ENCODE measurements around the gene BMAL1. TPM values are rescaled to one million over a fixed set of nuclear protein-coding genes. Genes with fewer than 3 reads are reported as not detected.

The BMAL1 gene
- total and polyA plus RNA-seq, 10 donors = 6.5 to 58.4 (median 36.4) TPM

DNA sequence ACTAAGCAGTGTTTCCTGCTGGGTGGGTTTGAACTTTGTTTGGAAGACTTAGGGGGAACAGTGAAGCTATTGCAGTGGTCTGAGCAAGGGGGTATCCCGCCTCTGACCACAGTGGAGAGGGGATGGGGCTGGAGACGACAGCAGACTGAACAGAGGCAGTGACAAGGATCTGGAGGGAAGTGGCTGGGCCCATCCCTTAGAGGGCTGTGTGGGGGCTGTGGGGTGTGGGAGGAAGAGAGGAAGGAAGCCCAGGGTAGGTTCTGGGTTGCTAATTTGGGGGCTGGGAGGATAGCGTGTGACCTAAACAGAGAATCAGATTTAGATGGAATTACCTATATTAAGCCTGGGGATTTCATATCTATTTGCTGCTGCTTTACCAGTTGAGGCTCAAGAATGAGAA lies 70.7 kb downstream of the BMAL1 start:
- no peak for TF ChIP-seq POLR2AphosphoS5 (IDR thresholded peaks at IDR 0.05)
- TF ChIP-seq POLR2A (IDR thresholded peaks at IDR 0.05) = no peak
- TF ChIP-seq, protein P1, sequence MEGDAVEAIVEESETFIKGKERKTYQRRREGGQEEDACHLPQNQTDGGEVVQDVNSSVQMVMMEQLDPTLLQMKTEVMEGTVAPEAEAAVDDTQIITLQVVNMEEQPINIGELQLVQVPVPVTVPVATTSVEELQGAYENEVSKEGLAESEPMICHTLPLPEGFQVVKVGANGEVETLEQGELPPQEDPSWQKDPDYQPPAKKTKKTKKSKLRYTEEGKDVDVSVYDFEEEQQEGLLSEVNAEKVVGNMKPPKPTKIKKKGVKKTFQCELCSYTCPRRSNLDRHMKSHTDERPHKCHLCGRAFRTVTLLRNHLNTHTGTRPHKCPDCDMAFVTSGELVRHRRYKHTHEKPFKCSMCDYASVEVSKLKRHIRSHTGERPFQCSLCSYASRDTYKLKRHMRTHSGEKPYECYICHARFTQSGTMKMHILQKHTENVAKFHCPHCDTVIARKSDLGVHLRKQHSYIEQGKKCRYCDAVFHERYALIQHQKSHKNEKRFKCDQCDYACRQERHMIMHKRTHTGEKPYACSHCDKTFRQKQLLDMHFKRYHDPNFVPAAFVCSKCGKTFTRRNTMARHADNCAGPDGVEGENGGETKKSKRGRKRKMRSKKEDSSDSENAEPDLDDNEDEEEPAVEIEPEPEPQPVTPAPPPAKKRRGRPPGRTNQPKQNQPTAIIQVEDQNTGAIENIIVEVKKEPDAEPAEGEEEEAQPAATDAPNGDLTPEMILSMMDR (IDR thresholded peaks at IDR 0.05 in 8 of 11, conservative IDR thresholded peaks at IDR 0.05 in 3 of 11) = no peak
- H3K9me3 ChIP-seq = no peaks in the 10 kb centered on the region
- no peaks in the 10 kb centered on the region for H3K27me3 ChIP-seq (replicated peaks in 1 of 7)
- H3K36me3 ChIP-seq = peaks cover 0 to 63% (median 9%) of the 10 kb centered on the region in 6 donors
- no peak overlapping the region for H3K4me3 ChIP-seq
- no peak overlapping the region for H3K27ac ChIP-seq
- no peak for DNase-seq
- H3K4me1 ChIP-seq = peaks cover 0 to 47% (median 14%) of the 10 kb centered on the region in 6 donors
- intact Hi-C loops (cut with DNase I; ENCODE audit: low total_unique reads) = loop anchor here (10.0 kb wide), 1 partner anchor 384 kb away; no protein-coding TSS in a partner anchor
- 13 to 29% (median 24%) methylated on average over 3 of the region's 3 CpGs for WGBS, 5 donors

DNA sequence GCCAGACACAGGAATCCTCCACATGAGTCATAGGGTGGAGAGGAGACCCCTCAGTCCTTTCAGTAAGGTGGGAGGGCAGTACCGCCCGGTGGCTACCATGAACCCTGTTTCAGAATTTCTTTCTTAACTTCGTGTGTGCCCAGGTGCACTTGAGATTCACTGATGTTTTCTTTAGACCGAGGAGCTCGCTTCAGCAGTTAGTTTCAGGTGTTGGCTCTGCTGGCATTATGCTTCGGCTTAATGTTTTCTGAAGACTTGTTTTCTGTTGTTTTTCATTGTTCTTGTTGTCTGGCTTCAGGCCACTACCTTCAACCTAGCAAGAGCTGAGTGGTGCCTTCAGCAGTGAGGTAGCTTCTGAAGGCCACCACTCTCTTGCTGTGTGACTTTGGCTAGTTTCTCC lies 71.5 kb downstream of the BMAL1 start:
- no peaks in the 10 kb centered on the region for H3K9me3 ChIP-seq
- no peak overlapping the region for H3K27ac ChIP-seq
- 86 to 96% (median 89%) methylated on average over 6 of the region's 6 CpGs for WGBS, 5 donors
- DNase-seq = no peak
- H3K36me3 ChIP-seq = peaks cover 0 to 70% (median 9%) of the 10 kb centered on the region in 6 donors
- no peak for TF ChIP-seq POLR2A (IDR thresholded peaks at IDR 0.05)
- TF ChIP-seq, protein P1 (IDR thresholded peaks at IDR 0.05 in 8 of 11, conservative IDR thresholded peaks at IDR 0.05 in 3 of 11) = no peak
- no peak for TF ChIP-seq POLR2AphosphoS5 (IDR thresholded peaks at IDR 0.05)
- H3K4me3 ChIP-seq = no peak overlapping the region
- H3K27me3 ChIP-seq (replicated peaks in 1 of 7) = no peaks in the 10 kb centered on the region
- peaks cover 0 to 40% (median 14%) of the 10 kb centered on the region in 6 donors for H3K4me1 ChIP-seq
- intact Hi-C loops (cut with DNase I; ENCODE audit: low total_unique reads) = loop anchor here (10.0 kb wide), 1 partner anchor 384 kb away; no protein-coding TSS in a partner anchor

DNA sequence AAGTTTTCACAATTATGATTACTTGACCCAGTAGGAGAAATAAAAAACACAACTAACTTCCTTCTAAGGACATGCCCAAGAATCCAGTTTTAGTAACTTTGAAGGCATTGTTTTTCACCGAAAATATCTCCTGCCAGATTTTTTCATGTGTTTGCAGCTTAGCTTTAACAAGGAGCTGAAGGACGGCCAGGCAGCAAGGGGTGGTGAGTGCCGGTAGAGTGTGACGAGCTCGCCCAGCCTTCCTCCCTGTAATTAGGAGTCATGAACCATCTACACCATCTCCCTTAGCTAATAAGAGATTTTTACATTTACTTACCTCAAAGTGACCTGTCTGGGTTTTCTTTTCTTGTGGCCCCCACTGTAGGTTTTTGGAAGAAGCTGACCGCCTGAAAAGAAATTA lies 72.0 kb downstream of the BMAL1 start:
- Histone ChIP-seq H3K4me3 (no peak overlapping the region), H3K4me1 (peaks cover 0 to 34% (median 14%) of the 10 kb centered on the region in 6 donors), H3K27ac (no peak overlapping the region), H3K9me3 (no peaks in the 10 kb centered on the region), H3K36me3 (peaks cover 0 to 72% (median 13%) of the 10 kb centered on the region in 6 donors), H3K27me3 (replicated peaks in 1 of 7) (no peaks in the 10 kb centered on the region)
- 93 to 98% (median 97%) methylated on average over 6 of the region's 6 CpGs for WGBS, 5 donors
- intact Hi-C loops (cut with DNase I; ENCODE audit: low total_unique reads) = loop anchor here (10.0 kb wide), 1 partner anchor 385 kb away; no protein-coding TSS in a partner anchor
- TF ChIP-seq POLR2AphosphoS5 (IDR thresholded peaks at IDR 0.05) = no peak
- no peak for TF ChIP-seq POLR2A (IDR thresholded peaks at IDR 0.05)
- TF ChIP-seq, protein P1 (IDR thresholded peaks at IDR 0.05 in 8 of 11, conservative IDR thresholded peaks at IDR 0.05 in 3 of 11) = no peak
- no peak for DNase-seq

DNA sequence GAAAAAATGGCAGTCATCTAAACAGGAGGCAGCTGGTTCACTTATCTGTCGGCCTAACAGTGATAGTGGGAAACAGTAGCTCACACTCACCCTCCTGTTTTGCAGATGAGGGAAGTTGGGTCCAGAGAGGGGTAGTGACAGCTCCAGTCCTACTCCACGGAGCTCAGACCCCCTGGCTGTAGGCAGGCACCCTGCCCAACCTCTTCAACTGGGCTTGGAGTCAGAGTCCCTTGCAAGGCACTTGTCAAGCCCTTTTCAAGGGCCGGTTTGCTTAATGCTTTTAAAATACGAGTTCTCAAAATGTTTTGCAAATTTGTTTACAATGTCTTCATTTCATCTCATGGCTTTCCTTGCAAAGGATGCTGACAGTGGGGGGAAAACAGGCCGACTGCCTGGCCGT lies 75.1 kb downstream of the BMAL1 start:
- no peaks in the 10 kb centered on the region for H3K9me3 ChIP-seq
- no peak overlapping the region for H3K4me3 ChIP-seq
- H3K27me3 ChIP-seq (replicated peaks in 1 of 7) = no peaks in the 10 kb centered on the region
- WGBS, 5 donors = 83 to 92% (median 87%) methylated on average over 6 of the region's 6 CpGs
- DNase-seq = no peak
- peaks cover 0 to 16% (median 9%) of the 10 kb centered on the region in 6 donors for H3K4me1 ChIP-seq
- no peak for TF ChIP-seq POLR2AphosphoS5 (IDR thresholded peaks at IDR 0.05)
- TF ChIP-seq, protein P1 (IDR thresholded peaks at IDR 0.05 in 8 of 11, conservative IDR thresholded peaks at IDR 0.05 in 3 of 11) = no peak
- no peak for TF ChIP-seq POLR2A (IDR thresholded peaks at IDR 0.05)
- H3K27ac ChIP-seq = no peak overlapping the region
- intact Hi-C loops (cut with DNase I; ENCODE audit: low total_unique reads) = no loop called here
- H3K36me3 ChIP-seq = peaks cover 0 to 85% (median 39%) of the 10 kb centered on the region in 6 donors
